Thyroid gland (tissue), 4 donors: Measurements from ENCODE around the gene SIRT7.

Experiments
- POLR2A ChIP-seq, 2 donors: fragments of 450-650 bp; IDR thresholded peaks; one replicate each; pipeline ENCODE4 v1.6.1; 2017; ENCODE audit warnings: antibody characterized with exemption in 2 of 2, mild to moderate bottlenecking in 2 of 2, moderate library complexity in 1 of 2
- TF ChIP-seq, protein P1 (sequence below), 6 experiments: fragments of 200-600 bp in 3 of 6; fragments of 450-650 bp in 3 of 6; sonication (generic) in 3 of 6; IDR thresholded peaks; one replicate each; pipeline ENCODE4 v1.5.1; 2016 to 2019; ENCODE audit warnings: antibody characterized with exemption in 6 of 6, mild to moderate bottlenecking in 2 of 6, inconsistent platforms in 1 of 6, moderate library complexity in 1 of 6

DNA sequence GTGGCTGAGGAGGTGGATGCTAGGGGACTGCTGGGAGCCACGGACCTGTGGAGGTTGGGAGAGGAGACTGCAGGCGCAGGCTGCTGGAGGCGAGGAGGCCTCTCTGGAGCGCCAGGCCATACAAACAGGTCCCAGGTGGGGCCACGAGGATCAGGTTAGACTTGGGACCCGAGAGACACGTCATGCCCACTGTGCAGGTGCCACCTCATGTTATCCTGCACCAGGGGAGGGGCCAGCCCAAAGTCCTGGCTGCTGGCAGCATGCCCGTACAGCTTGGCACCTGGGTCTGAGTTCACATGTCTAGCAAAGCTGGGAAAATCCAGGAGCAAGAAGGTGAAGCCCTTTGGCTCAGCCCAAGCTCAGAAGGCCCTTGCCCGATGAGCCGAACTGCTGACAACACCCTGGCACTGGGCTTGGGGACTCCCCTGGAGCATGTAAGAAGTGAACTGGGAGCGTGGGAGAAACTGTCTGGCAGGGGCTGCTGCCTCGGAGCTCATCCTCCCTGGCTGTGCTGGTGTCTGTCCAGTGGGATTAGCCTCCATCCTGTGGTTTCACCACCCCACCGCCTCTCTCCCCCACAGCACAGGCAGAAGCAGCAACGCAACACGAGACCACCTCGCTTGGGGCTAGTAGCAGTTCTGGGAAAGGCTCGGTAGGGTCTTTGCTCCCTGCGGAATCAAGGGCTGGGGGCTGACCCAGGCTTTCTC, 52.1 kb downstream of the SIRT7 start:
- TF ChIP-seq, protein P1, sequence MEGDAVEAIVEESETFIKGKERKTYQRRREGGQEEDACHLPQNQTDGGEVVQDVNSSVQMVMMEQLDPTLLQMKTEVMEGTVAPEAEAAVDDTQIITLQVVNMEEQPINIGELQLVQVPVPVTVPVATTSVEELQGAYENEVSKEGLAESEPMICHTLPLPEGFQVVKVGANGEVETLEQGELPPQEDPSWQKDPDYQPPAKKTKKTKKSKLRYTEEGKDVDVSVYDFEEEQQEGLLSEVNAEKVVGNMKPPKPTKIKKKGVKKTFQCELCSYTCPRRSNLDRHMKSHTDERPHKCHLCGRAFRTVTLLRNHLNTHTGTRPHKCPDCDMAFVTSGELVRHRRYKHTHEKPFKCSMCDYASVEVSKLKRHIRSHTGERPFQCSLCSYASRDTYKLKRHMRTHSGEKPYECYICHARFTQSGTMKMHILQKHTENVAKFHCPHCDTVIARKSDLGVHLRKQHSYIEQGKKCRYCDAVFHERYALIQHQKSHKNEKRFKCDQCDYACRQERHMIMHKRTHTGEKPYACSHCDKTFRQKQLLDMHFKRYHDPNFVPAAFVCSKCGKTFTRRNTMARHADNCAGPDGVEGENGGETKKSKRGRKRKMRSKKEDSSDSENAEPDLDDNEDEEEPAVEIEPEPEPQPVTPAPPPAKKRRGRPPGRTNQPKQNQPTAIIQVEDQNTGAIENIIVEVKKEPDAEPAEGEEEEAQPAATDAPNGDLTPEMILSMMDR (IDR thresholded peaks at IDR 0.05): no peak
- TF ChIP-seq POLR2A (IDR thresholded peaks at IDR 0.05): no peak
